GM18909 (cell line): ENCODE data around the gene KDM4D.
"Not testable (repeated sequence)": the region's sequence is repeated elsewhere in the genome, so short reads cannot be mapped to it uniquely, and the experiment has no call there.

Source experiments
- ATAC-seq: cut with Tn5 transposase; IDR thresholded peaks from one replicate; pipeline ENCODE4 v1.9.1; 2021; ENCODE audit warnings: mild to moderate bottlenecking; ENCODE audit not compliant: unreplicated experiment, poor library complexity

The KDM4D gene

GRCh38 chr11:94956963-94957362 is 16.5 kb upstream of the KDM4D start:
- ATAC-seq: no peak

GRCh38 chr11:94958121-94958696 is 15.3 kb upstream of the KDM4D start:
- no peak for ATAC-seq

GRCh38 chr11:94959179-94959578 is 14.3 kb upstream of the KDM4D start:
- no peak for ATAC-seq

GRCh38 chr11:94960488-94960887 is 13.0 kb upstream of the KDM4D start:
- no peak for ATAC-seq

GRCh38 chr11:94961255-94961654 is 12.3 kb upstream of the KDM4D start:
- ATAC-seq: no peak

- ATAC-seq: no peak
These were observed 8.6 kb upstream of the KDM4D start for GRCh38 chr11:94964934-94965333.

GRCh38 chr11:94968334-94968958 is 5.1 kb upstream of the KDM4D start:
- ATAC-seq: no peak

GRCh38 chr11:94972700-94973098 is 810 bp upstream of the KDM4D start:
- no peak for ATAC-seq

- no peak for ATAC-seq
These were observed 669 bp downstream of the KDM4D start for GRCh38 chr11:94974178-94974577.

- no peak for ATAC-seq
These were observed 2.1 kb downstream of the KDM4D start for GRCh38 chr11:94975599-94975998.

GRCh38 chr11:94987378-94987777 is 13.9 kb downstream of the KDM4D start:
- no peak for ATAC-seq

- ATAC-seq: no peak
These were observed 15.2 kb downstream of the KDM4D start for GRCh38 chr11:94988748-94989147.

GRCh38 chr11:94993400-94993943 is 20.0 kb downstream of the KDM4D start:
- ATAC-seq: no peak

- no peak for ATAC-seq
These were observed 23.9 kb downstream of the KDM4D start for GRCh38 chr11:94997437-94997836.

- ATAC-seq: no peak
These were observed 24.8 kb downstream of the KDM4D start for GRCh38 chr11:94998285-94998684.

- ATAC-seq: no peak
These were observed 30.2 kb downstream of the KDM4D start for GRCh38 chr11:95003716-95004115.

GRCh38 chr11:95005642-95006041 is 32.1 kb downstream of the KDM4D start:
- no peak for ATAC-seq

- ATAC-seq: no peak
These were observed 37.9 kb downstream of the KDM4D start for GRCh38 chr11:95011376-95011775.

GRCh38 chr11:95014184-95014821 is 40.8 kb downstream of the KDM4D start:
- no peak for ATAC-seq

GRCh38 chr11:95016139-95016538 is 42.6 kb downstream of the KDM4D start:
- no peak for ATAC-seq

GRCh38 chr11:95021468-95021867 is 48.0 kb downstream of the KDM4D start:
- ATAC-seq: not testable (repeated sequence)

- no peak for ATAC-seq
These were observed 51.4 kb downstream of the KDM4D start, which contains the start of gene KDM4E for GRCh38 chr11:95024958-95025357. Gene KDM4E, plus strand, starts transcription at chr11:95025258. Its CDS starts 300 bp downstream, at chr11:95025558.
